ENCODE data around the gene SULT6B1.

SULT6B1 gene

DNA sequence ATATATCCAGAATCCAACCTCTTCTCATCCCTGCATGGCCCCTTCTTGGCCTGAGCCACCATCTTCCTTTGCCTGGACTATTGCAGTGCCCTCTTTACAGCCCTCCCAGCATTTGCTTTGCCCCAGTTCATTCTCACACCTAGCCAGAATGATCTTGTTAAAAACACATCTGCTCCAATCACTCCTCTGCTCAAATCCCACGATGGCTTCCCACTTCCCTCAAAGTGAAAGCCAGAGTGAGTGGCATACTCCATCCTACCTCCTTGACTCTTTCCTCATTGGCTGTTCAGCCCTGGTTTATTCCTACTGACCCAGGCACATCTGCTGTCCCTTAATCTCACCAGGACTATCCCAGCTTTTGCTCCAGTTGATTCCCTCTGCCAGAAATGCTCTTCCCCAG, 14.7 kb downstream of the SULT6B1 start:
- H3K4me1 ChIP-seq (ENCODE audit: insufficient read depth, low read length, poor library complexity, severe bottlenecking) = no peaks in the 10 kb centered on the region
- no peaks in the 10 kb centered on the region for H3K36me3 ChIP-seq (ENCODE audit: insufficient read depth, low read length)
- H3K9me2 ChIP-seq (replicated peaks; ENCODE audit: low read depth, low read length) = no peaks in the 10 kb centered on the region
- no peaks in the 10 kb centered on the region for H3F3A ChIP-seq (ENCODE audit: low read depth)
- no peak overlapping the region for H3K4me2 ChIP-seq (ENCODE audit: low read depth, low read length, poor library complexity, severe bottlenecking)
- H4K20me1 ChIP-seq (ENCODE audit: insufficient read depth, low read length, poor library complexity, severe bottlenecking) = no peaks in the 10 kb centered on the region
- no peaks in the 10 kb centered on the region for H3K79me2 ChIP-seq (ENCODE audit: insufficient read depth, low read length)
- H3K27me3 ChIP-seq (ENCODE audit: insufficient read depth, low read length, poor library complexity, severe bottlenecking) = no peaks in the 10 kb centered on the region
- H3K4me3 ChIP-seq (ENCODE audit: low read length, poor library complexity, severe bottlenecking) = no peak overlapping the region
- TF ChIP-seq CTCF (conservative IDR thresholded peaks at IDR 0.05; ENCODE audit: low read length) (no peak), EZH2phosphoT487 (IDR thresholded peaks at IDR 0.05; ENCODE audit: borderline replicate concordance) (no peak)
- H3K9ac ChIP-seq (ENCODE audit: low read depth, low read length, poor library complexity, severe bottlenecking) = no peak overlapping the region
- no peaks in the 10 kb centered on the region for H3K9me3 ChIP-seq (ENCODE audit: insufficient read depth, low read depth, low read length)
- H2AFZ ChIP-seq (ENCODE audit: low read length) = no peak overlapping the region

- H3K9me2 ChIP-seq (replicated peaks; ENCODE audit: low read depth, low read length) = no peaks in the 10 kb centered on the region
- no peaks in the 10 kb centered on the region for H4K20me1 ChIP-seq (ENCODE audit: insufficient read depth, low read length, poor library complexity, severe bottlenecking)
- H3K4me1 ChIP-seq (ENCODE audit: insufficient read depth, low read length, poor library complexity, severe bottlenecking) = no peaks in the 10 kb centered on the region
- H3K9me3 ChIP-seq (ENCODE audit: insufficient read depth, low read depth, low read length) = no peaks in the 10 kb centered on the region
- no peak overlapping the region for H3K4me2 ChIP-seq (ENCODE audit: low read depth, low read length, poor library complexity, severe bottlenecking)
- H3K4me3 ChIP-seq (ENCODE audit: low read length, poor library complexity, severe bottlenecking) = no peak overlapping the region
- H3K27me3 ChIP-seq (ENCODE audit: insufficient read depth, low read length, poor library complexity, severe bottlenecking) = no peaks in the 10 kb centered on the region
- no peaks in the 10 kb centered on the region for H3F3A ChIP-seq (ENCODE audit: low read depth)
- no peaks in the 10 kb centered on the region for H3K79me2 ChIP-seq (ENCODE audit: insufficient read depth, low read length)
- no peaks in the 10 kb centered on the region for H3K36me3 ChIP-seq (ENCODE audit: insufficient read depth, low read length)
- no peak overlapping the region for H3K9ac ChIP-seq (ENCODE audit: low read depth, low read length, poor library complexity, severe bottlenecking)
- no peak overlapping the region for H2AFZ ChIP-seq (ENCODE audit: low read length)
- no peak for TF ChIP-seq CTCF (conservative IDR thresholded peaks at IDR 0.05; ENCODE audit: low read length)
- no peak for TF ChIP-seq EZH2phosphoT487 (IDR thresholded peaks at IDR 0.05; ENCODE audit: borderline replicate concordance)
These were observed 16.9 kb downstream of the SULT6B1 start for GRCh38 chr2:37171624-37171950.

- H3K79me2 ChIP-seq (ENCODE audit: insufficient read depth, low read length) = no peaks in the 10 kb centered on the region
- no peaks in the 10 kb centered on the region for H3K27me3 ChIP-seq (ENCODE audit: insufficient read depth, low read length, poor library complexity, severe bottlenecking)
- no peaks in the 10 kb centered on the region for H3K9me2 ChIP-seq (replicated peaks; ENCODE audit: low read depth, low read length)
- TF ChIP-seq CTCF (conservative IDR thresholded peaks at IDR 0.05; ENCODE audit: low read length) (peak; percentile 78), EZH2phosphoT487 (IDR thresholded peaks at IDR 0.05; ENCODE audit: borderline replicate concordance) (no peak)
- no peaks in the 10 kb centered on the region for H3K4me1 ChIP-seq (ENCODE audit: insufficient read depth, low read length, poor library complexity, severe bottlenecking)
- H3K4me2 ChIP-seq (ENCODE audit: low read depth, low read length, poor library complexity, severe bottlenecking) = no peak overlapping the region
- no peak overlapping the region for H3K9ac ChIP-seq (ENCODE audit: low read depth, low read length, poor library complexity, severe bottlenecking)
- peaks cover 6% of the 10 kb centered on the region; the same call in 1 of the 2 replicates for H3K9me3 ChIP-seq (ENCODE audit: insufficient read depth, low read depth, low read length)
- no peaks in the 10 kb centered on the region for H3F3A ChIP-seq (ENCODE audit: low read depth)
- no peak overlapping the region for H3K4me3 ChIP-seq (ENCODE audit: low read length, poor library complexity, severe bottlenecking)
- no peaks in the 10 kb centered on the region; the same call in 1 of the 2 replicates for H3K36me3 ChIP-seq (ENCODE audit: insufficient read depth, low read length)
- no peaks in the 10 kb centered on the region for H4K20me1 ChIP-seq (ENCODE audit: insufficient read depth, low read length, poor library complexity, severe bottlenecking)
- no peak overlapping the region for H2AFZ ChIP-seq (ENCODE audit: low read length)
These were observed 20.1 kb downstream of the SULT6B1 start for GRCh38 chr2:37168217-37168981.

Measured in Loucy (cell line).